HepG2 (cell line): ENCODE data around the gene VDAC1. TPM values are rescaled to one million over a fixed set of nuclear protein-coding genes. Genes with fewer than 3 reads are reported as not detected.

Source experiments
- ATAC-seq: fragments of 200-7000 bp; cut with Tn5 transposase; 3 replicates; pipeline ENCODE4 v1.9.1; 2020; ENCODE audit warnings: mild to moderate bottlenecking, moderate library complexity
- BruUV-seq: library from RNA; stranded (reverse); fragments of 400-500 nt; replicated peaks from 2 replicates; lab custom pipeline; 2021; lab: Mats Ljungman, UMichigan
- CTCF ChIA-PET: fragments of 300-600 bp; formaldehyde crosslinking; extraction: SDS; loops from one replicate; lab custom pipeline; 2021; ENCODE audit warnings: low total read pairs, inconsistent platforms, low intra/inter-chr PET ratio; lab: Yijun Ruan, JAX
- POLR2A ChIA-PET: fragments of 350-600 bp; sonication (Branson Sonifier 250); formaldehyde crosslinking; loops from one replicate; lab custom pipeline; 2020; ENCODE audit warnings: antibody characterized with exemption, inconsistent platforms; lab: Yijun Ruan, JAX
- DNase-seq: peaks from one replicate; pipeline ENCODE4 v3.0.0-alpha.2; 2015; ENCODE audit warnings: low spot score
- FAIRE-seq: peaks from 3 replicates; lab custom pipeline; 2011; peaks lifted over from hg19 to GRCh38; lab: Jason Lieb, UNC
- H2AFZ ChIP-seq: one replicate; pipeline ENCODE4 v1.6.1; 2011; ENCODE audit warnings: low read length, inconsistent platforms
- H3K27ac ChIP-seq: fragments of 300-600 bp; 3 replicates; pipeline ENCODE4 v1.8.0; 2011; ENCODE audit warnings: mixed run types, mild to moderate bottlenecking, mixed read lengths, low read length, inconsistent platforms; ENCODE audit not compliant: insufficient read depth; ENCODE audit errors: extremely low read length
- H3K27me3 ChIP-seq, 2 experiments: fragments of 200-600 bp in 1 of 2; 2 replicates in 1 of 2; 3 replicates in 1 of 2; pipeline versions ENCODE4 v1.6.0 to v1.8.0; 2011; ENCODE audit warnings: low read length in 2 of 2, mild to moderate bottlenecking in 2 of 2, moderate library complexity in 2 of 2, inconsistent platforms in 1 of 2; ENCODE audit not compliant: insufficient read depth in 2 of 2, control insufficient read depth in 1 of 2
- H3K36me3 ChIP-seq, 2 experiments: fragments of 200-600 bp in 1 of 2; replicated peaks in 1 of 2; 2 replicates in 1 of 2; 3 replicates in 1 of 2; pipeline versions ENCODE4 v1.5.1 to v1.8.0; 2011; ENCODE audit warnings: low read length in 2 of 2, inconsistent platforms in 1 of 2; ENCODE audit not compliant: insufficient read depth in 2 of 2, control insufficient read depth in 1 of 2
- H3K4me1 ChIP-seq: 2 replicates; pipeline ENCODE4 v1.5.1; 2012; ENCODE audit warnings: low read length, inconsistent platforms; ENCODE audit not compliant: insufficient read depth
- H3K4me2 ChIP-seq: 2 replicates; pipeline ENCODE4 v1.6.0; 2011; ENCODE audit warnings: low read depth, low read length, inconsistent platforms
- H3K4me3 ChIP-seq, 3 experiments: fragments of 200-600 bp in 1 of 3; sonication (generic), shearing (Covaris generic) in 1 of 3; replicated peaks in 1 of 3; 2 replicates each; pipeline ENCODE4 v1.5.1; 2011 to 2016; ENCODE audit warnings: low read length in 3 of 3, inconsistent platforms in 2 of 3, low read depth in 2 of 3, mild to moderate bottlenecking in 2 of 3, control low read depth in 1 of 3, mixed read lengths in 1 of 3; ENCODE audit not compliant: insufficient read depth in 1 of 3
- H3K79me2 ChIP-seq: one replicate; pipeline ENCODE4 v1.6.1; 2011; ENCODE audit warnings: low read length, inconsistent platforms; ENCODE audit not compliant: insufficient read depth
- H3K9ac ChIP-seq: 2 replicates; pipeline ENCODE4 v1.6.0; 2011; ENCODE audit warnings: mild to moderate bottlenecking, low read depth, low read length, inconsistent platforms; ENCODE audit not compliant: insufficient read depth
- H3K9me3 ChIP-seq: 2 replicates; pipeline ENCODE4 v1.5.1; 2012; ENCODE audit warnings: mild to moderate bottlenecking, low read length
- H4K20me1 ChIP-seq: 2 replicates; pipeline ENCODE4 v1.6.0; 2011; ENCODE audit warnings: inconsistent platforms, mild to moderate bottlenecking, low read length, moderate library complexity; ENCODE audit not compliant: insufficient read depth
- AKAP8 ChIP-seq: sonication (generic); formaldehyde crosslinking; IDR thresholded peaks from 2 replicates; pipeline ENCODE4 v1.5.1; 2020; ENCODE audit warnings: mild to moderate bottlenecking, missing genetic modification reagents
- GABPB1 ChIP-seq: IDR thresholded peaks from 2 replicates; pipeline ENCODE4 v1.6.1; 2016; ENCODE audit warnings: mild to moderate bottlenecking, missing genetic modification reagents, moderate library complexity, missing compliant biosample characterization
- IKZF4 ChIP-seq: sonication (generic); formaldehyde crosslinking; IDR thresholded peaks from 2 replicates; pipeline ENCODE4 v1.5.1; 2020; ENCODE audit warnings: borderline replicate concordance, mild to moderate bottlenecking, low read depth, missing genetic modification reagents; ENCODE audit errors: not compliant biosample characterization
- KDM1A ChIP-seq: IDR thresholded peaks from 2 replicates; pipeline ENCODE4 v1.6.1; 2016; ENCODE audit warnings: missing compliant biosample characterization
- MBD4 ChIP-seq: IDR thresholded peaks from 2 replicates; pipeline ENCODE4 v1.6.1; 2012; ENCODE audit warnings: low read length, inconsistent platforms, borderline replicate concordance
- POLR2AphosphoS2 ChIP-seq: IDR thresholded peaks from 2 replicates; pipeline ENCODE4 v1.6.1; 2011; ENCODE audit warnings: low read depth, low read length, improper control_type of control experiment
- STAG1 ChIP-seq: sonication (generic); formaldehyde crosslinking; IDR thresholded peaks from 2 replicates; pipeline ENCODE4 v1.4.0; 2020; ENCODE audit warnings: missing genetic modification reagents
- TOPORS ChIP-seq: sonication (generic); formaldehyde crosslinking; IDR thresholded peaks from 2 replicates; pipeline ENCODE4 v1.8.0; 2023; ENCODE audit warnings: mild to moderate bottlenecking, missing genetic modification reagents
- ZNF205 ChIP-seq: IDR thresholded peaks from 2 replicates; pipeline ENCODE4 v1.6.1; 2018; ENCODE audit warnings: missing biosample characterization, missing genetic modification reagents
- ZNF382 ChIP-seq: sonication (generic); formaldehyde crosslinking; IDR thresholded peaks from 2 replicates; pipeline ENCODE4 v1.5.0; 2020; ENCODE audit warnings: missing genetic modification reagents, mild to moderate bottlenecking, borderline replicate concordance
- ZNF558 ChIP-seq: sonication (generic); formaldehyde crosslinking; IDR thresholded peaks from 2 replicates; pipeline ENCODE4 v1.9.0; 2022; ENCODE audit warnings: mild to moderate bottlenecking, missing genetic modification reagents, borderline replicate concordance
- ZNF780A ChIP-seq: sonication (generic); formaldehyde crosslinking; IDR thresholded peaks from 2 replicates; pipeline ENCODE4 v1.8.0; 2022; ENCODE audit warnings: mild to moderate bottlenecking, missing genetic modification reagents, moderate library complexity
- in situ Hi-C: cut with HindIII; loops from 2 replicates; pipeline ENCODE4 v1.10.0; 2017; ENCODE audit warnings: low pct_unique_long_range_greater_than_20kb; ENCODE audit not compliant: extremely low pct_ligation_motif_present
- intact Hi-C: fragments of 100-400 bp; cut with micrococcal nuclease; formaldehyde crosslinking; loops from one replicate; pipeline ENCODE4 v1.10.0; 2022; ENCODE audit not compliant: unreplicated experiment
- polyA plus RNA-seq, 8 experiments: library from polyadenylated mRNA; depleted of rRNA in 3 of 8; stranded (reverse) in 7 of 8; unstranded in 1 of 8; fragments of >200 nt; fragmentation: Illumina TruSeq in 4 of 8; extraction: Trizol in 4 of 8; gene quantifications; 2 replicates each; pipeline versions ENCODE4 v1.2.1 to v1.2.3, GENCODE V29; 2011 to 2016; ENCODE audit warnings: low read depth in 4 of 8, missing spikeins in 1 of 8, mixed read lengths in 1 of 8; ENCODE audit not compliant: insufficient read depth in 1 of 8
- total RNA-seq, 5 experiments: library from RNA; depleted of rRNA; stranded (reverse); fragments of >200 nt; fragmentation: Illumina TruSeq; extraction: Trizol; gene quantifications; 2 replicates each; pipeline ENCODE4 v1.2.3, GENCODE V29; 2016; ENCODE audit warnings: low read depth in 1 of 5
- TF ChIP-seq, protein P1 (sequence below): sonication (generic); formaldehyde crosslinking; IDR thresholded peaks from 2 replicates; pipeline ENCODE4 v1.5.0; 2020; ENCODE audit warnings: mild to moderate bottlenecking, missing genetic modification reagents
- TF ChIP-seq, protein P2 (sequence below): sonication (generic); formaldehyde crosslinking; IDR thresholded peaks from 2 replicates; pipeline ENCODE4 v1.5.1; 2020; ENCODE audit warnings: missing genetic modification reagents, mild to moderate bottlenecking, borderline replicate concordance
- TF ChIP-seq, protein P3 (sequence below): sonication (generic); formaldehyde crosslinking; IDR thresholded peaks from 2 replicates; pipeline ENCODE4 v1.4.0; 2020; ENCODE audit warnings: mild to moderate bottlenecking, missing genetic modification reagents
- TF ChIP-seq, protein P4 (sequence below): sonication (generic); formaldehyde crosslinking; IDR thresholded peaks from 2 replicates; pipeline ENCODE4 v1.5.1; 2020; ENCODE audit warnings: missing genetic modification reagents, mild to moderate bottlenecking, borderline replicate concordance

Gene VDAC1
- total and polyA plus RNA-seq, 2 of the 13 experiments (the other 11 are each of a cell fraction or from before 2014, with no cell fraction given): 112 to 380 TPM

DNA sequence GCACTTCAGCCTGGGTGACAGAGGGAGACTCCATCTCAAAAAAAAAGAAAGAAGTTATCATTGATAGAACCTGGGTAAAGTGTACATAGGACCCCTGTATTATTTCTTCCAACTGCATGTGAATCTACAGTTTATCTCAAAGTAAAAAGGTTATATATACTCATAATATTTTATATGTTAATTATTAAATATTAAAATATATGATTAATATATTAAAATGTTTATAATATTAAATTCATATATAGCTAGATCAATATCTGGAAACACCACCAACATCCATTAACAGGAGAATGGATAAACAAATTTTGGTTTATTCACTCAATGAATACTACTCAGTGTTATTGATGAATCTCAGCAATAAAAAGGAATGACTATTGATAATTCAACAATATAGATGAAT lies 56.1 kb downstream of the VDAC1 start:
- no peaks in the 10 kb centered on the region for H3K79me2 ChIP-seq
- FAIRE-seq: no peak
- CTCF ChIA-PET: no interaction called here
- no peaks in the 10 kb centered on the region for H3K9me3 ChIP-seq
- no peaks in the 10 kb centered on the region for H3K36me3 ChIP-seq
- H4K20me1 ChIP-seq: no peaks in the 10 kb centered on the region
- DNase-seq: no peak
- intact Hi-C loops (loop anchor here (10.0 kb wide), 2 partner anchors 194 to 394 kb away; no protein-coding TSS in a partner anchor), in situ Hi-C loops (loop anchor here (10.0 kb wide), 1 partner anchor 524 kb away; no protein-coding TSS in a partner anchor)
- BruUV-seq: no TSS peak
- POLR2A ChIA-PET: no interaction called here
- H2AFZ ChIP-seq: no peak overlapping the region
- peaks cover 16% of the 10 kb centered on the region for H3K4me1 ChIP-seq
- no peak overlapping the region for H3K27ac ChIP-seq
- H3K4me3 ChIP-seq: no peak overlapping the region
- H3K9ac ChIP-seq: no peak overlapping the region
- 0 out of 5 replicates have a peak, but pooled peaks cover 0 to 9% of the 10 kb centered on the region in 2 experiments for H3K27me3 ChIP-seq
- no peak overlapping the region for H3K4me2 ChIP-seq
- no peak for ATAC-seq
- TF ChIP-seq STAG1: no peak
- TF ChIP-seq, protein P1, sequence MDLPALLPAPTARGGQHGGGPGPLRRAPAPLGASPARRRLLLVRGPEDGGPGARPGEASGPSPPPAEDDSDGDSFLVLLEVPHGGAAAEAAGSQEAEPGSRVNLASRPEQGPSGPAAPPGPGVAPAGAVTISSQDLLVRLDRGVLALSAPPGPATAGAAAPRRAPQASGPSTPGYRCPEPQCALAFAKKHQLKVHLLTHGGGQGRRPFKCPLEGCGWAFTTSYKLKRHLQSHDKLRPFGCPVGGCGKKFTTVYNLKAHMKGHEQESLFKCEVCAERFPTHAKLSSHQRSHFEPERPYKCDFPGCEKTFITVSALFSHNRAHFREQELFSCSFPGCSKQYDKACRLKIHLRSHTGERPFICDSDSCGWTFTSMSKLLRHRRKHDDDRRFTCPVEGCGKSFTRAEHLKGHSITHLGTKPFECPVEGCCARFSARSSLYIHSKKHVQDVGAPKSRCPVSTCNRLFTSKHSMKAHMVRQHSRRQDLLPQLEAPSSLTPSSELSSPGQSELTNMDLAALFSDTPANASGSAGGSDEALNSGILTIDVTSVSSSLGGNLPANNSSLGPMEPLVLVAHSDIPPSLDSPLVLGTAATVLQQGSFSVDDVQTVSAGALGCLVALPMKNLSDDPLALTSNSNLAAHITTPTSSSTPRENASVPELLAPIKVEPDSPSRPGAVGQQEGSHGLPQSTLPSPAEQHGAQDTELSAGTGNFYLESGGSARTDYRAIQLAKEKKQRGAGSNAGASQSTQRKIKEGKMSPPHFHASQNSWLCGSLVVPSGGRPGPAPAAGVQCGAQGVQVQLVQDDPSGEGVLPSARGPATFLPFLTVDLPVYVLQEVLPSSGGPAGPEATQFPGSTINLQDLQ (CRISPR knock-in tag): no peak
- TF ChIP-seq POLR2AphosphoS2: no peak
- TF ChIP-seq IKZF4 (CRISPR knock-in tag): no peak
- no peak for TF ChIP-seq ZNF780A (CRISPR knock-in tag)
- no peak for TF ChIP-seq TOPORS (CRISPR knock-in tag)
- TF ChIP-seq, protein P2, sequence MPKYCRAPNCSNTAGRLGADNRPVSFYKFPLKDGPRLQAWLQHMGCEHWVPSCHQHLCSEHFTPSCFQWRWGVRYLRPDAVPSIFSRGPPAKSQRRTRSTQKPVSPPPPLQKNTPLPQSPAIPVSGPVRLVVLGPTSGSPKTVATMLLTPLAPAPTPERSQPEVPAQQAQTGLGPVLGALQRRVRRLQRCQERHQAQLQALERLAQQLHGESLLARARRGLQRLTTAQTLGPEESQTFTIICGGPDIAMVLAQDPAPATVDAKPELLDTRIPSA (CRISPR knock-in tag): no peak
- TF ChIP-seq GABPB1: no peak
- no peak for TF ChIP-seq ZNF382 (CRISPR knock-in tag)
- TF ChIP-seq KDM1A (CRISPR knock-in tag): no peak
- TF ChIP-seq MBD4: no peak
- TF ChIP-seq, protein P3, sequence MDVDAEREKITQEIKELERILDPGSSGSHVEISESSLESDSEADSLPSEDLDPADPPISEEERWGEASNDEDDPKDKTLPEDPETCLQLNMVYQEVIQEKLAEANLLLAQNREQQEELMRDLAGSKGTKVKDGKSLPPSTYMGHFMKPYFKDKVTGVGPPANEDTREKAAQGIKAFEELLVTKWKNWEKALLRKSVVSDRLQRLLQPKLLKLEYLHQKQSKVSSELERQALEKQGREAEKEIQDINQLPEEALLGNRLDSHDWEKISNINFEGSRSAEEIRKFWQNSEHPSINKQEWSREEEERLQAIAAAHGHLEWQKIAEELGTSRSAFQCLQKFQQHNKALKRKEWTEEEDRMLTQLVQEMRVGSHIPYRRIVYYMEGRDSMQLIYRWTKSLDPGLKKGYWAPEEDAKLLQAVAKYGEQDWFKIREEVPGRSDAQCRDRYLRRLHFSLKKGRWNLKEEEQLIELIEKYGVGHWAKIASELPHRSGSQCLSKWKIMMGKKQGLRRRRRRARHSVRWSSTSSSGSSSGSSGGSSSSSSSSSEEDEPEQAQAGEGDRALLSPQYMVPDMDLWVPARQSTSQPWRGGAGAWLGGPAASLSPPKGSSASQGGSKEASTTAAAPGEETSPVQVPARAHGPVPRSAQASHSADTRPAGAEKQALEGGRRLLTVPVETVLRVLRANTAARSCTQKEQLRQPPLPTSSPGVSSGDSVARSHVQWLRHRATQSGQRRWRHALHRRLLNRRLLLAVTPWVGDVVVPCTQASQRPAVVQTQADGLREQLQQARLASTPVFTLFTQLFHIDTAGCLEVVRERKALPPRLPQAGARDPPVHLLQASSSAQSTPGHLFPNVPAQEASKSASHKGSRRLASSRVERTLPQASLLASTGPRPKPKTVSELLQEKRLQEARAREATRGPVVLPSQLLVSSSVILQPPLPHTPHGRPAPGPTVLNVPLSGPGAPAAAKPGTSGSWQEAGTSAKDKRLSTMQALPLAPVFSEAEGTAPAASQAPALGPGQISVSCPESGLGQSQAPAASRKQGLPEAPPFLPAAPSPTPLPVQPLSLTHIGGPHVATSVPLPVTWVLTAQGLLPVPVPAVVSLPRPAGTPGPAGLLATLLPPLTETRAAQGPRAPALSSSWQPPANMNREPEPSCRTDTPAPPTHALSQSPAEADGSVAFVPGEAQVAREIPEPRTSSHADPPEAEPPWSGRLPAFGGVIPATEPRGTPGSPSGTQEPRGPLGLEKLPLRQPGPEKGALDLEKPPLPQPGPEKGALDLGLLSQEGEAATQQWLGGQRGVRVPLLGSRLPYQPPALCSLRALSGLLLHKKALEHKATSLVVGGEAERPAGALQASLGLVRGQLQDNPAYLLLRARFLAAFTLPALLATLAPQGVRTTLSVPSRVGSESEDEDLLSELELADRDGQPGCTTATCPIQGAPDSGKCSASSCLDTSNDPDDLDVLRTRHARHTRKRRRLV: no peak
- TF ChIP-seq ZNF205: no peak
- TF ChIP-seq ZNF558 (CRISPR knock-in tag): no peak
- TF ChIP-seq AKAP8 (CRISPR knock-in tag): no peak
- TF ChIP-seq, protein P4, sequence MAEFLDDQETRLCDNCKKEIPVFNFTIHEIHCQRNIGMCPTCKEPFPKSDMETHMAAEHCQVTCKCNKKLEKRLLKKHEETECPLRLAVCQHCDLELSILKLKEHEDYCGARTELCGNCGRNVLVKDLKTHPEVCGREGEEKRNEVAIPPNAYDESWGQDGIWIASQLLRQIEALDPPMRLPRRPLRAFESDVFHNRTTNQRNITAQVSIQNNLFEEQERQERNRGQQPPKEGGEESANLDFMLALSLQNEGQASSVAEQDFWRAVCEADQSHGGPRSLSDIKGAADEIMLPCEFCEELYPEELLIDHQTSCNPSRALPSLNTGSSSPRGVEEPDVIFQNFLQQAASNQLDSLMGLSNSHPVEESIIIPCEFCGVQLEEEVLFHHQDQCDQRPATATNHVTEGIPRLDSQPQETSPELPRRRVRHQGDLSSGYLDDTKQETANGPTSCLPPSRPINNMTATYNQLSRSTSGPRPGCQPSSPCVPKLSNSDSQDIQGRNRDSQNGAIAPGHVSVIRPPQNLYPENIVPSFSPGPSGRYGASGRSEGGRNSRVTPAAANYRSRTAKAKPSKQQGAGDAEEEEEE: no peak
